GM12801 (cell line): Measurements from ENCODE around the gene MRGPRD.

Experiments
- TF ChIP-seq, protein P1 (sequence below): IDR thresholded peaks from one replicate; pipeline ENCODE4 v1.5.1; 2011; ENCODE audit warnings: control low read depth; ENCODE audit not compliant: insufficient read length; ENCODE audit errors: extremely low read depth

Gene MRGPRD

DNA sequence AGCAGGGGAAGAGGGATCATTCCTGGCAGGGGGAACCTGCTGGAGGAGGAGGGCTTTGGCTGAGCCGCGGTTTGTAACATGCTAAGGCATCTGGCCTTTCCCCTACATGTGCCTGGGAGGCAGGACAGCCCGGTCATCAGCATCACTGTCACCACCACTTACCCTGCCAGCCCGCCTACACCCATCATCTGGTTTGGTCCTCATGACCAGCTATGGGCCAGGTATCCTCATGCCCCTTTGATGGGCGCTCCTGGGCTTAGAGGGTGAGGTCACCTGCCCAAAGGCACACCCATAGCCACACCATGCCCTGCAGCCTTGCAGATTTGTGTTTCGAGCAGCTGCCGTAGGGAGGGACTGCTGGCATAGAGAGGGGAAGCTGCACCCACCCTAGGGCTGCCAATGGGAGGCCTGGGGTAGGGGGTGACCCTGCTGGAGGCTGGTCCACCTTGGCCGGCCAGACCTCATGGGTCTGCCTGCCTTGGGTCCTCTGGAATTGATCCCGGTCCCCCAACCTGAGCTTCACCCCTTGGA, 29.6 kb upstream of the MRGPRD start:
- TF ChIP-seq, protein P1, sequence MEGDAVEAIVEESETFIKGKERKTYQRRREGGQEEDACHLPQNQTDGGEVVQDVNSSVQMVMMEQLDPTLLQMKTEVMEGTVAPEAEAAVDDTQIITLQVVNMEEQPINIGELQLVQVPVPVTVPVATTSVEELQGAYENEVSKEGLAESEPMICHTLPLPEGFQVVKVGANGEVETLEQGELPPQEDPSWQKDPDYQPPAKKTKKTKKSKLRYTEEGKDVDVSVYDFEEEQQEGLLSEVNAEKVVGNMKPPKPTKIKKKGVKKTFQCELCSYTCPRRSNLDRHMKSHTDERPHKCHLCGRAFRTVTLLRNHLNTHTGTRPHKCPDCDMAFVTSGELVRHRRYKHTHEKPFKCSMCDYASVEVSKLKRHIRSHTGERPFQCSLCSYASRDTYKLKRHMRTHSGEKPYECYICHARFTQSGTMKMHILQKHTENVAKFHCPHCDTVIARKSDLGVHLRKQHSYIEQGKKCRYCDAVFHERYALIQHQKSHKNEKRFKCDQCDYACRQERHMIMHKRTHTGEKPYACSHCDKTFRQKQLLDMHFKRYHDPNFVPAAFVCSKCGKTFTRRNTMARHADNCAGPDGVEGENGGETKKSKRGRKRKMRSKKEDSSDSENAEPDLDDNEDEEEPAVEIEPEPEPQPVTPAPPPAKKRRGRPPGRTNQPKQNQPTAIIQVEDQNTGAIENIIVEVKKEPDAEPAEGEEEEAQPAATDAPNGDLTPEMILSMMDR, result no peak

DNA sequence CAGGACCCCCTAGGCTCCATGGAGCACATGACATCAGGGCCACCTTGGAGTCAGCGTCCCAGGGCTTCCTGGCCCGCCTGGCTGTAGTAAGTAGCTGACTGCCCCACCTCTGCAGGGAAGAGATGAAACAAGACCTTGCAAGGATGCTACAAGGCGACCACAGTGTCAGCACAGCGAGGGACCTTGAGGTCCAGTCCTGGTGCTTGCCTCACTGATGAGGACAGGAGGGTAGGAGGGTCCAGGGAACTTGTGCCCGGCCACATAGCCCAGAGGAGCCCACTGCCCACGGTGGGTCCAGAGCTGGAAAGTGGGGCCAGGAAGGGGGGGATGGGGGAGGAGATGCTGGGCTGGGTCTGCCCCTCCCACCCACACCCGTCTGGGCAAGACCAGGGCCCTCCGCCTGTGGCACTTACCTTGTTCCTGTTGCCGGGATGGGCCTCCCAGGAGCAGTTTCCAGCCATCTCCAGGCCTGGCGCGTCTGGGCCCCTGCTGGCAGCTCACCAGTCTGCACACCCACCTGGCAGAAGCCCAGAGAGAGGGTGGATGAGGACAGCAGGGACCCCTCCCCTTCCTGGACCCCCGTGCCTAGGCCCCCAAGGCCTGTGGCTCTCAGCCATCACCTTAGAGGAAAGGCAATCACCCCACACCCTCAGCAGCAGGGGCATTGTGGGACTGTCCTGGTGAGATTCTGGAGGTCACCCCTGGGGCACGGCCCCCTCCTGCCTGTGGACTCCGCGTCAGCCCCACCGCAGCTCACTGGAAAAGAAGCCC, 28.8 kb upstream of the MRGPRD start:
- TF ChIP-seq, protein P1, result no peak

DNA sequence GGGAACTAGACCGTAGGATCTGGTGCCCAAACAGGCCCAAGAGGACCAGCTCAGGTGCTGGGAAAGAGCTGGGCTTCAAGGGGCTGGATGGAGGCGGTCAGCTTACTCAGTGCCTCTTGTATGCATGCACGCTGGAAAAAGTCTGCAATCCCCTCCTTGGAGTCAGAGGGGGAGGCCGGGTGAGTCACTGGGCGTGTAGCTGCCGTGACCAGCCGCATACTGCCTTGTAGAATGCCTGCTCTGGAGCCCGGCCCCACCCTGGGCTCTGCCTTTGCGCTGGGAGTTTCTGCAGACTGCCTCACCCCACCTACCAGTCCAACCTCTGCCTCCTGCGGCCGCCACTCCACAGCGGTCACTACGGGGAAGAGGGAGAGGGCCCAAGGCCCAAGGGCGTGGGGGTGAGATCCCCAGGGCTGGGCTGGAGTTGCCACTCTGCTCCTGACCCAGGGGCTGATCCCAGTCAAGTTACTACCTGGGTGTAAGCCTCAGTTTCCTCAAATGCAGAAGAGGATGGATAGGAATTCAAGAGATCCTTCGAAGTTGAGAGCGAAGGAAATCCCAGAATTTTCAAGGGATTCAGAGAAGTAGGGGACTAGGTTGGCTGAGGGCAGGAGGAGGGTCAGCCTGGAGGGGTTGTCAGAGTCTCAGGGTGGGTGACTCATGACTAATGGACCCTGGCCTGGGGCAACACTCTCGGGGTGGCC, 28.1 kb upstream of the MRGPRD start:
- TF ChIP-seq, protein P1, result no peak

DNA sequence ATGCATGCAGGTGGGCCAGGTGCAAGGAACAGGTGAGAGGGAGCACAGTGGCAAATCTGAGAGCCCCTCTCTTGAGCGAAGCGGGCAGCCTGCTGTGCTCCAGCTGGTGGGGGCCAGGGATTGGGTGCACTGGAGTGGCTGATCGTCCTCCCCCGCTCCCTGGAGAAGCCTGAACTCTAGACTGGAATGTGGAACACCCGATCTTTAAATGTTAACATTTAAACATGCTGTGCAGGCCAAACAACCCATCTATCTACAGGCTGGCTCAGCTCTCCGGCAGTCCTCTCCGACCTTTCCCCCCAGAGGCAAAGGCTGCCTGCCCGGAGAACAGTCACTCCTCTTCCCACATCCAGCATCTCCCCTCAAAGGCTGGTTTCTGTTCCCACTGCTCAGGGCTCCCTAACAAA, 27.2 kb upstream of the MRGPRD start:
- TF ChIP-seq, protein P1, result no peak

DNA sequence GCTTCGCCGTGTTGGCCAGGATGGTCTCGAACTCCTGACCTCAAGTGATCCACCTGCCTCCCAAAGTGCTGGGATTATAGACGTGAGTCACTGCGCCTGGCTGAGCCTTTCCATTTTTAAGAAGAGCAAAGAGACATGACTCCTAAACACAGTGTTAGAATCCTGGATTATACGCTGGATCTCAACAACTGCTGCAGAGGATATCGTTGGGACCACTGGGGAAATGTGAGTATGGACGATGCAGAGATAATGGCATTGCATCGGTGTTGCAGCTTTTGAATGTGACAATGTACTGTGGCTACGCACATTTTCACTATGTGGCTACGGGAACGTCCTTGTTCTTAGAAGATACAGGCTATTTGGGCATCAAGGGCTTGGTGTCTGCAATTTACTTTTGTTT, 26.0 kb upstream of the MRGPRD start:
- TF ChIP-seq, protein P1, result no peak

DNA sequence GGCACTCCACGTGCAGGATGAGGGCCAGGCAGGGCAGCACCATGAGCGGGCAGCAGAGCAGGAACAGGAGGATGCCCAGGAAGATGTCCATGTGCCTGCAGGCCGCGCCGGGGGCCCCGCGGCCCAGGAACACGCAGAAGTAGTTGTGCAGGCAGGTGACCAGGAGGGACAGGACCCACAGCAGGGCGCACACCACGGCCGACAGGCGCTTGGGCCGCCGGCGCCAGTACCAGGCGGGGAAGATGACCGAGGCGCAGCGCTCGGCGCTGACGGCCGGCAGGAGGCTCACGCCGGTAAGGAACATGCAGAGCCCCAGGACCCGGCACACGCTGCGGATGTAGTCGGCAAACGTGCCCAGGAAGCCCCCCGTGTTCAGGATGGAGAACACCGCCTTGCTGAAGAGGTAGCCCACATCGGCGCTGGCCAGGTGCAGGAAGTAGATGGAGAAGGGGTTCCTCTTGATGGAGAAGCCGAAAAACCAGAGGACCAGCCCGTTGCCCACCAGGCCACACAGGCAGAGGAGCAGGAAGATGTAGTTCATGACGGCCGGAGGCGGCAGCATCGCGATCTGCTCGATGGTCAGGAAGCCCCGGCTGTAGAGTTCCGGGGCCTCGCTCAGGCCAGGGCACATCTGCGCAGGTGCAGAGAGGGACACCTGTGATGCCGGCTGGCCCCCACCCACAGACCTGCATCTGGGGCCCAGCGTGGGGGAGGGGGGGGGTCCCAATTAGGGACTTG, 25.0 kb upstream of the MRGPRD start:
- TF ChIP-seq, protein P1, result no peak

DNA sequence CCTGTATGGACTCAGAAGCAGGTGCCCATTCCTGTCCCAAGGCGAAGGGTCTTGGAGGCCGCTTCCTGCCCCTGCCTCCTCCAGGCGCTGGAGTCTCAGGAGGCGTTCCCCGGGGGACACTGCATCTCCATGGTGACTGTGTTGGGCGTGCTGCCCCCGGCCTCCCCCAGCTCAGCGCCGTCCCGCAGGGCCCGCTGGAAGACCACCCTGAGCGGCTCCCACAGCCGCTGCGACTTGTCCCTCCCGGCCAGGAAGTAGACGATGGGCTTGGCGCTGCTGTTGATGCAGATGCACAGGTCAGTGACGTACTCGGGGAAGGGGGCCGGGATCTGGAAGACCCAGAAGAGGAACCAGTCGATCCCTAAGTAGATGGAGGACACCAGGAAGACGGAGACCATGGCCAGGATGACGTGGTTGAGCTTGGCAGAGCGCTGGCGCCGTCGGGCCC, 24.4 kb upstream of the MRGPRD start:
- TF ChIP-seq, protein P1, result no peak
